ENCODE measurements around the gene COL6A3. TPM values are rescaled to one million over a fixed set of nuclear protein-coding genes. Genes with fewer than 3 reads are reported as not detected.

COL6A3 gene
- total RNA-seq, 2 experiments from 2014 or later = 1.3 TPM

DNA sequence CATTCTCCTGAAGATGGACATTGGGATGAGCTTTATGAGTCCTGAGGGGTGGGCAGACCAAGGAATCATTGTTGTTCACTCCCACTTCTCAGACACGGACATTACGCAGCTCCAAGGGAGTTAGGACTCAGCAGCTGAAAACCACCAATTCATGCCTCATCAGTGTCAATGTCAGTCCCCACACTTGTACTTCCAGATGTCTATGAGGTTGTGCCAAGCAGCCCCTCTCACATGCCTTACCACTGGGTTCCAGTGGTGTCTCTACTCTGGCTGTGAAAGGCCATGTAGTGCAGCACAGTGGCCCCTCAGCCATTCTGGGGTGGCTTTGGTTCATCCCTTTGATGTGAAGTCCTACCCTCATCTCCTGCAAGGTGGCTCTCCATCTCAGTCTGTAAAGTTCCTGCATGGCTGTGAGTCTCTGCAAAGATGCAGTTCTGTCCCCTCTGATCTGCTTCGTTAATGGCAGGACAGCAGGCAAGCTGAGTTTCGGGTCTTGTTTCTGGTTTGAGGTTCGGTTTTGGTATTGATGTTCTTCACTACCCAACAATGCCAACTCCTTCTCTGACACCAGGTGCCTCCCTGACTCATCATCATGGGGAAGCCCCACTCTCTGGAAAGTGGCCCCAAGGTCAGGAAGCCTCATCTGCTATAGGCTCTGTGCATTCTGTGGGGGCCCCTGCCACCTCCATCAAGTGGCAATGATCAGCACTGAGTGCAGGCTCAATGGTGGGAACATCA lies 14.0 kb upstream of the COL6A3 start:
- Histone ChIP-seq H3K4me1 (ENCODE audit: insufficient read depth, low read length) (peaks cover 42% of the 10 kb centered on the region), H3K36me3 (ENCODE audit: insufficient read depth, low read length) (no peaks in the 10 kb centered on the region), H3K9me3 (ENCODE audit: control insufficient read depth in 1 of 2, insufficient read depth in 1 of 2, low read length in 2 of 2) (no peaks in the 10 kb centered on the region), H3K4me3 (ENCODE audit: low read length) (no peak overlapping the region), H3K27ac (ENCODE audit: low read depth in 1 of 2, low read length in 2 of 2) (peak overlapping the region in 1 of 2 donors; percentile 13), H3K27me3 (ENCODE audit: control insufficient read depth in 1 of 2, insufficient read depth in 2 of 2, low read length in 2 of 2) (no peaks in the 10 kb centered on the region)
- Mint-ChIP-seq H3K36me3 (ENCODE audit: low read depth) (no peaks in the 10 kb centered on the region), H3K4me1 (ENCODE audit: low read depth) (peaks cover 94% of the 10 kb centered on the region), H3K4me3 (peak overlapping the region; percentile 60), H3K27ac (peak overlapping the region; percentile 88), H3K27me3 (no peaks in the 10 kb centered on the region), H3K9me3 (no peaks in the 10 kb centered on the region)
- DNase-seq (peak in 11 of 14 experiments; percentile 33 to 70 (median 49)), ATAC-seq (ENCODE audit: poor library complexity) (peak; percentile 39)
- TF ChIP-seq, protein P1, sequence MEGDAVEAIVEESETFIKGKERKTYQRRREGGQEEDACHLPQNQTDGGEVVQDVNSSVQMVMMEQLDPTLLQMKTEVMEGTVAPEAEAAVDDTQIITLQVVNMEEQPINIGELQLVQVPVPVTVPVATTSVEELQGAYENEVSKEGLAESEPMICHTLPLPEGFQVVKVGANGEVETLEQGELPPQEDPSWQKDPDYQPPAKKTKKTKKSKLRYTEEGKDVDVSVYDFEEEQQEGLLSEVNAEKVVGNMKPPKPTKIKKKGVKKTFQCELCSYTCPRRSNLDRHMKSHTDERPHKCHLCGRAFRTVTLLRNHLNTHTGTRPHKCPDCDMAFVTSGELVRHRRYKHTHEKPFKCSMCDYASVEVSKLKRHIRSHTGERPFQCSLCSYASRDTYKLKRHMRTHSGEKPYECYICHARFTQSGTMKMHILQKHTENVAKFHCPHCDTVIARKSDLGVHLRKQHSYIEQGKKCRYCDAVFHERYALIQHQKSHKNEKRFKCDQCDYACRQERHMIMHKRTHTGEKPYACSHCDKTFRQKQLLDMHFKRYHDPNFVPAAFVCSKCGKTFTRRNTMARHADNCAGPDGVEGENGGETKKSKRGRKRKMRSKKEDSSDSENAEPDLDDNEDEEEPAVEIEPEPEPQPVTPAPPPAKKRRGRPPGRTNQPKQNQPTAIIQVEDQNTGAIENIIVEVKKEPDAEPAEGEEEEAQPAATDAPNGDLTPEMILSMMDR (IDR thresholded peaks at IDR 0.05) = no peak
- intact Hi-C loops (cut with DNase I, micrococcal nuclease) = loop anchor here in 1 of 2 experiments (10.0 kb wide), 1 partner anchor 147 kb away; no protein-coding TSS in a partner anchor
- CTCF ChIA-PET = interaction anchor here (5.4 kb wide), 1 partner anchor 48 kb away, joined by 30 read pairs; no protein-coding TSS in a partner anchor
- POLR2A ChIA-PET = interaction anchor here (0.9 to 3.1 kb wide), 4 partner anchors 13 to 47 kb away, joined by 3 to 24 read pairs (median 8); no protein-coding TSS in a partner anchor

- Mint-ChIP-seq H3K36me3 (ENCODE audit: low read depth) (no peaks in the 10 kb centered on the region), H3K9me3 (no peaks in the 10 kb centered on the region), H3K27me3 (no peaks in the 10 kb centered on the region), H3K27ac (no peak overlapping the region), H3K4me1 (ENCODE audit: low read depth) (peaks cover 94% of the 10 kb centered on the region), H3K4me3 (peak overlapping the region; percentile 20)
- TF ChIP-seq, protein P1 (IDR thresholded peaks at IDR 0.05) = no peak
- ATAC-seq (ENCODE audit: poor library complexity) = no peak
- H3K4me3 ChIP-seq (ENCODE audit: low read length) = no peak overlapping the region
- no peaks in the 10 kb centered on the region for H3K27me3 ChIP-seq (ENCODE audit: control insufficient read depth in 1 of 2, insufficient read depth in 2 of 2, low read length in 2 of 2)
- H3K4me1 ChIP-seq (ENCODE audit: insufficient read depth, low read length) = peaks cover 39% of the 10 kb centered on the region
- H3K36me3 ChIP-seq (ENCODE audit: insufficient read depth, low read length) = no peaks in the 10 kb centered on the region
- ChIA-PET POLR2A (interaction anchor here (1.3 kb wide), 1 partner anchor 49 kb away, joined by 5 read pairs; no protein-coding TSS in a partner anchor), CTCF (interaction anchor here (5.4 kb wide), 1 partner anchor 49 kb away, joined by 30 read pairs; no protein-coding TSS in a partner anchor)
- no peaks in the 10 kb centered on the region for H3K9me3 ChIP-seq (ENCODE audit: control insufficient read depth in 1 of 2, insufficient read depth in 1 of 2, low read length in 2 of 2)
- intact Hi-C loops (cut with DNase I, micrococcal nuclease) = loop anchor here in 1 of 2 experiments (10.0 kb wide), 1 partner anchor 148 kb away; no protein-coding TSS in a partner anchor
- DNase-seq = no peak
- H3K27ac ChIP-seq (ENCODE audit: low read depth in 1 of 2, low read length in 2 of 2) = no peak overlapping the region
Observed at GRCh38 chr2:237426517-237426916, 12.6 kb upstream of the COL6A3 start.

- no peak overlapping the region for H3K27ac ChIP-seq (ENCODE audit: low read depth in 1 of 2, low read length in 2 of 2)
- H3K27me3 ChIP-seq (ENCODE audit: control insufficient read depth in 1 of 2, insufficient read depth in 2 of 2, low read length in 2 of 2) = no peaks in the 10 kb centered on the region
- TF ChIP-seq, protein P1 (IDR thresholded peaks at IDR 0.05) = no peak
- no peak for DNase-seq
- intact Hi-C loops (cut with DNase I, micrococcal nuclease) = loop anchor here (2.0 to 10.0 kb wide), 2 partner anchors 15 to 149 kb away; no protein-coding TSS in a partner anchor
- no peaks in the 10 kb centered on the region for H3K9me3 Mint-ChIP-seq
- no peaks in the 10 kb centered on the region for H3K36me3 Mint-ChIP-seq (ENCODE audit: low read depth)
- H3K9me3 ChIP-seq (ENCODE audit: control insufficient read depth in 1 of 2, insufficient read depth in 1 of 2, low read length in 2 of 2) = no peaks in the 10 kb centered on the region
- ATAC-seq (ENCODE audit: poor library complexity) = no peak
- peak overlapping the region; percentile 64 for H3K27ac Mint-ChIP-seq
- ChIA-PET POLR2A (interaction anchor here (1.1 kb wide), 1 partner anchor 50 kb away, joined by 4 read pairs; no protein-coding TSS in a partner anchor), CTCF (interaction anchor here (7.5 kb wide), 1 partner anchor 50 kb away, joined by 127 read pairs; no protein-coding TSS in a partner anchor)
- no peaks in the 10 kb centered on the region for H3K36me3 ChIP-seq (ENCODE audit: insufficient read depth, low read length)
- no peak overlapping the region for H3K4me3 Mint-ChIP-seq
- no peak overlapping the region for H3K4me3 ChIP-seq (ENCODE audit: low read length)
- H3K4me1 Mint-ChIP-seq (ENCODE audit: low read depth) = peaks cover 91% of the 10 kb centered on the region
- no peaks in the 10 kb centered on the region for H3K27me3 Mint-ChIP-seq
- H3K4me1 ChIP-seq (ENCODE audit: insufficient read depth, low read length) = peaks cover 41% of the 10 kb centered on the region
Observed at GRCh38 chr2:237425320-237425719, 11.4 kb upstream of the COL6A3 start.
